GM04504 (cell line): ENCODE data around the gene SOX1.

Experiments used
- DNase-seq: peaks from one replicate; pipeline ENCODE4 v3.0.0-alpha.2; 2012; ENCODE audit warnings: low read depth

Gene SOX1

DNA sequence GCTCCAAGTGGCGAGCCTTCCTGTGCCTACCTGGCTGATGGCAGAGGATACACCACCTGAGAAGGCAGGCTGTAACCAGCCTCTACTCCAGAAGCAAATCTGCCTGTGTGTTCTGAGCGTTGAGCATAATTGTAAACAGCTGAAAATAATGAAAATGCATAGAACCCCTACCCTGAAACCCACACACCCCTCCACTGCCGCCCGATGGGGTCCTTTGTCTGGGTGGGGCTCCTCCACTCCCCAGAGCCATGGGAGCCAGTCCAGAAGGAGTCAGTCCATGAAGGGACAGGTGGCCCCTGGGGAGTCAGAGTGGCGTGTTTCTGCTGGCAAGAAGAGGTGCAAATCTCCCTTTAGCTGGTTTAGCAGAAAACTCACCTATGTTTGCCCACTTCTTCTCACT, 8.0 kb upstream of the SOX1 start:
- no peak for DNase-seq

DNA sequence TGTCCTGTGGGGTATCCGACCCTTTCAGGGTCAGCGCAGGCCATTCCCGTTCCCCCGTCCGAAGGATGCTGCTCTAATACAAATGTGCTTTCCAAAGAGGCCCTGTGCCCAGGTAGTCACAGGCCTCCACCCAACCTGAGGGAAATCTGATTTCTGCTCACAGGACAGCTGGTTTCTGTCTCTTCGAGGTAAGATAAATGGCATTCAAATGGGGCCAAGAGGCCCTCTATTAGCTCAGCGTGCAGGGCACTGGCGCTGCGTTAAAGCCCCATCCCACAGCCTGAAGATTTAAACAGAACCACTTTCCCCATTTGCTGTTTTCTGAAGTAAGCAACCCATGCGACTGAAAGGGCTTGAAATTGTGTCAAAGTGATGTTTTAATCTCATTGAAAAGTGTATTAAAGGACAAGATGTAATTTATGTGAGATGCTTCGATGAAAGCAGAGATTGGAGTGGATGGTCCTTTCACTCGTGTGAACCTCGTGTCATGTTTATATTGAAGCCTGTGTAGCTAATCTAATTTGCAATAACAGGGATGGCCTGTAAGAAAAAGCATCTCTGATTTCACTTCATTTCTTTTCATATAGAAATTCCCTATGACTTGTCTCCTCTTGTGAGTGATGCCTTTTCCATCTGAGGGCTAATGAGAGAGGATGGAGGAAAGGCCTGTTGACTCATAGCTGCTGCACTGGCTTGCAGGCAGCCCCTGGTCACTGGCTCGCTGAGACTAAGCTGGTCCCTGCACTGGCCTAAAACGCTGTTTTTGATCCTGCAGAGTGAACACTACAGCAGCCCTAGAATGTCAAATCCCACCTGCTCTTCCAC, 7.3 kb upstream of the SOX1 start:
- no peak for DNase-seq

DNA sequence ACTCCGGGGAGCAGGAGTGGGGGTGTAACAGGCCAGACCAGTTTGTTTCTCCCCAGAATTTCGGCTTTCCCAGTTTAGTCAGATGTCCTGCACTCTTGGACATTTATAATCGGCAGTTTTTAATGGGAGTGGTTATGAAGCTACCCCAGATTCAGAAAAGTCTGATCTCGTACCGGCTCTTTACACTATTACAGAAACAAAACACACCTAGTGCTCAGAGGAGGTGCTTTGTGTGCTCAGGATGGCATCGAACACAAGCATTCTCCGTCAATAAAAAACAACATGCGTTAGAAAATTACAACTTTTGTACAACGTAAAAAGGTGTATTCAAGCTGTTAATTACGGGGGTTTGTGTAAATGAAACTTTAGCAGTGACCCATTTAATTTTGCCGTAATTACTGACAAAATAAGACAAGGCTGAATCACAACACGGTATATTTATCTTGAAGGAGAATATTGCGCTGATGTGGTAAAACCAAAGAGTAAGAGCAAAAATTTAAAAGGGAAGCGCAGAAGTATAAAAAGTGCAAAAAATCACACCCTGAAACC, 6.6 kb upstream of the SOX1 start:
- no peak for DNase-seq

DNA sequence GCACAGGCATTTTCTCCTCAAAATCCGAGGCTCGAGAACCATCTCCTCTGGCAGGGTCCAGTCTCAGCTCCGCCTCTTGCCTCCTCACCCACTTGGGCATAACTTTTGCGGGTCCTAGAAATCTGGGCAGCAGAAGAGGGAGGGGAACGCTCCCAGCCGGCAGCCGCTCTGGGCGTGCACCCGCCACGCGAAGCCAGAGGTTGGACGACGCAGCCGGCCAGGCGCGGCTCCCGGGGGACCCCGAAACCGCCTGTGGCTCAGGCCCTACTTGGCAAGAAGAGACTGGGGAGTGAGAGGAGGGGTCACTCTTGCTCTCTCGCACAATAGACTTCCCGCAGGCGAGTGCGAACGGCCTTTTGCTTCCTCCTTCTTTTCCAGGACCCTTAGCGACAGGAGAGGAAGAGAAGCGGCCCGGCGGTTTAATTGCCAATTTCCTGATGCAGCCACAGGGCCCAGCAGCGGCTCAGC, 6.0 kb upstream of the SOX1 start:
- DNase-seq = no peak

DNA sequence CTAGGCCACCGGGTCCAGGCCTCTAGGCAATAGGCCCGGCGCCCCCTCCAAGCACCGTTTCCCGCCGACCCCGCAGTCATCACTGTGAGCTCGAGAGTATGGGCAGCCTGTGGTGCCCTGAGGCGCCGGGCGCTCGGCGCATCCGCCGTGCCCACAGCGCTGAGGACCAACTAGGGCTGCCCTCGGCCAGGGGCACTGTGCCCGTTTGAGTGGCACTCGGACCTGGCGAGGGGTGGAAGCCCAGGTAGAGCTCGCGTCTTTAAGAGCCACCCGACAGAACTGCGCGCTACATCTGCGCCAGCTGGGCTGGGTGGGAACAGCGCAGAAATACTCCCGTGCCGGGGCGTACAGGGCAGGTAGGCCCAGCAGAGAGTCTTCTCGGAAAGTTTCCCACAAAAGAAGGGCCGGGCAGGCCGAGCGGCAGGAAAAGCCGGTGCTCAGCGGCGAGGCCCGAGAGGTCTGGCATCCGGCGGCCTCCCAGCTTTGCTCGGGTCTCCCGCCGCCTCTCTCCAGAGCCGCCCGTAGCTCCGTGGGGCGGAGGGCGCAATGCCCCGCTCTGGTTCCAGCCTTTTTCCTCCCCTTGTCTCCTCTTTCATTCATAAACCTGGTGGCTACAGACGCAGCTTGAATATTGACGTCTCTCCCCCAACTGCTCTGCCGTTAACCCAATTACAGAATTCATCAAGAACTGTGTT, 5.4 kb upstream of the SOX1 start:
- no peak for DNase-seq

DNA sequence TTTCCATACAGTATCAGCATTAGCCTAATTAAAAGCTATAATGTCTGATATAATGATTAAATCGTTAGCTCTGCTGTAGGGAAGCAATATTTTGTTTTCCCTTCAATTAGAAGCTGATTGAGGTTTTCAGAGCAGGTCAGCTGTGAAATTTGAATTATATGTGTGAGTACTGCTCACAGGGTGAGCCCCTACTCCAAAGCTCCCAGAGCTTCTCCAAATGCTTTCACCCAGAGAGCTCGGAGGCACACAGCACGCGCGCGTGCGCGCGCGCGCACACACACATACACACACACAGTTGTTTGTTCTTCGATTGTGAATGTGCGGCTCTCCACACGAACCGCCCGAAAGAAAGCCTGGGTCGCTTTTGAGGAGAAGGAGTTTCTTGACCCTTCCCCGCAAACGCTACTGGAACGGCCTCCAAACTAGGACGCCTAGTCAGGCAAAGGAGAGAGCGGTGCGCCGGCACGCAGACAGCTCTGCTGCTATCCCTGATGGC, 4.8 kb upstream of the SOX1 start:
- DNase-seq = no peak

DNA sequence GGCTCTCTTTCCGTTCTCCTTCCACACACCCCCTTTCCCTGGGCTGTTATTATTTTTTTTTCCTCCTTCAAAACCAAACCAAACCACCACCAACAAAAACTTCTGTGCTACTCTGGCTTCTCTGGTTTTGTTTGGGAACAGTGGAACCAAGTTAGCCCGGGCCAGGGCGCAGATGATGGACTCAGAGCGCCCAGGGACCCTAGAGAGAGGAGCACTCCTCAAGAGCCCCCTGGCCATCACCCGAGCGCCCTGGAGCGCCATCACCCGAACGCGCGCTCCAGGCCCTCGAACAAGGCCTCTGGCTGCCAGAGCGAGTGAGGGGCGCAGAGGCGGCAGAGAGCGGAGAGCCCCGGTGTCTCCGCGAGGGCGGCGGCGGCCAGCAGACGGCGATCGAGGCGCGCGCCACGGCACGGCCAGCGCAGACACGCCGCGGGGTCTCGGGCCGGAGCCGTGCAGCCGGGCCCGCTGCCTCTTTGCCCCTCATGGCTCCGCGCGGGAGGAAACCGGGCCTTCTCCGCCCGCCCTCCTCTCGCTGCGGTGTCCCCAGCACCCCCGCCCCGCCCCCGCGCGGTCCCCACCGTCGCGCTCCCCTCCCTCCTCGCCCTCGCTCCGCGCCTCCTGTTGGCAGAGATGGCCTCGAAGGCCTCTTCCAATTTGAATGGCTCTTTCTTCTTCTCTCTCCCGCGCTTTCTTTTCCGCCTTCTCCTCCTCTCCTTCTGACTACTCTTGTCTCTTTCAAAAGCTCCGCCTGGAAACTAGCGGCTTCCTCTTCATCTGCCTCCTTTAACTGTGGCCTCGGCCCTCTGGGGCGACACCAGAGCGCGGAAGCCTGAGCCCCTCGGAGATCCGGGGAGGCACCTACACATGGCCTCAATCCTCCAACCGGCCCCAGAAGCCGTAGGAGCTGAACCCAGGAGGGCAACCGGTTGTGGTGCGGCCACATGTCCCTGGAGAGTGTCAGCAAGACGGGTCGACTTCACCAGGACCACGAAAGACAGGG, 4.1 kb upstream of the SOX1 start:
- DNase-seq = no peak

DNA sequence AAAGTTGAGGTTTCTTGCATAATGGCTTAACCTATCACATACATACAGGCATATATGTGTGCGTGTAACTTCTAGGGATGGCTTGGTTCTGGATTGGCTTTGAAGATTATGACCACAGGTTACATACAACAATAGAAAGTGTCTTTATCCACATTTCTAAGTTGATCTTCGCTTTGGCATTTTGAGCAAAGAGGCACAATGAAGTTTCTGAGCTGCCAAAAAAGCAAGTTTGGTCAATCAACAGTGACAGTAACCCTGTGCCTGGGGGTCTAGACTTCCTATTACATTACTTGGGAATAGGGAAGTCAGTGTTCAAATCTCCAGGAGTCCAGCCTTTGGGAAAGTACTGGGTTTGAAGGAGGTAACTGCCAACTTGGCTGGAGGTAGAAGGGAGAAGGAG, 3.1 kb upstream of the SOX1 start:
- DNase-seq = no peak

DNA sequence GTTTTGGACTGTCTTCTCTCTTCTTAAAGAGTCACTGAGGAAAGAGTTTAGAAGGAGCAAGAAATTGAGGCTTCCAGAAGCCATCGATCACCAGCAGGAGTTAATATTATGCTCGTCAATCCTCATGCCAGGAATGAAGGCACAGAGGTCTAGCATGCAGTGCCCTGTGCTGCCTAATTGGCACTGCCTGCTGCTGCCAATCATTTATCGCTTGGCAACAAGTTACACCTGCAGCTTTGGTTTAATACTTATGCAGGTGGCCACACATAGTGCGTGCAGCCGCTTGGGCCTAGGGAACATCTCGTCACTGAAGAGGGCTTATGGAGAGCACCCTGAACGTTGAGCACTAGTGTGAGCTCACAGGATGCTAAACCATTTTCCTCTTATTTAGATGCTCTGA, 2.7 kb upstream of the SOX1 start:
- no peak for DNase-seq

DNA sequence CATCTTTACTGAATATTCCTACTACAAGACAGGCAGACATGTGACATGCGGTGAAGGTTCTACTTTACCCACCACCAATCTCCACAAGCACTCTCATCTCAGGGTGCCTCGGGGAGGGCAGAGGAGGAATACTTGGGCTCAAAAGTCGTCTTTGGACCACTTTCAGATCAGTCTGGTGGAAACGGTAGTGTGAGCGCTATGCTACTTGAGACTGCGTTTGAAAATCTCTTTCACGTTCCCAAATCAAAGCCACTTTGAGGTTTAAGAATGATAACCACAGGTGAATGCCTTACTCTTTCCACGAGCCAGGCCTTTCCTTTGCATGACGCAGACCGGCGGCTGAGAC, 1.5 kb upstream of the SOX1 start:
- DNase-seq = no peak

DNA sequence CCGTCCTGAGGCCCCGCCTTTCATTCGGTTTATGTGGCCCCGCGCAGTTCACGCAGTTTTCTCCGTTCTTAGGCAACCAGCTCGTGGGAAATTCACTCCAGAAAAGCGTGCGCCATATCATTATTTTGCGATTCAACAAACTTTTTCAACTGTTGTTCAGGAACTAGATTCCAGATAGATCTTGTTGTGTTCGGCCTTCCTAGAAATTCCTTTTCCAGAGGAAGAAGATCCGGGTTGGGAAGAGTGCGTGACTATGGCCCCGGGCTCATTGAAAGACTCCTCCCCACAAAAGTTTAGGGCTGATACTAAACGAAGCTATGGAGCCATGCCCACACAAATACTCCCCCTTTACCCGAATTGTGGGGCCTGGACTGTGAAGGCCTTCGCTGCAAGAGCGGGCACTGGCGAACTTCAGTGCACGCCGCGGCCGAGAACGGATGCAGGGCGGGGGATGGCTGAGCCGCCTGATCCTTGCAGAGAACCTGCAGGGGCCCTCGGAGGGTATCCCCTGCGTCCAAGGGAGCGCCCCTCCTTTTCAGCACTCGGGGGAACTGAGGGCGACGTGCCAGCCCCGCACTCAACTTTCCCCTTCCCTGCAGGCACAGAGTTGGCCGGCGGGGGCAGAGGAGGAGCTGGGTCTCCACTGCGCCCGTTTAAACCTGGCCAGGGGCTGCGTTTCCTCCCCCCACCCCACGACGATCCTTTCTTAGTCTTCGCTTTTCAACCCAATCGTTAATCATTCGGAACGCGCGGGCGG, 904 bp upstream of the SOX1 start:
- no peak for DNase-seq

DNA sequence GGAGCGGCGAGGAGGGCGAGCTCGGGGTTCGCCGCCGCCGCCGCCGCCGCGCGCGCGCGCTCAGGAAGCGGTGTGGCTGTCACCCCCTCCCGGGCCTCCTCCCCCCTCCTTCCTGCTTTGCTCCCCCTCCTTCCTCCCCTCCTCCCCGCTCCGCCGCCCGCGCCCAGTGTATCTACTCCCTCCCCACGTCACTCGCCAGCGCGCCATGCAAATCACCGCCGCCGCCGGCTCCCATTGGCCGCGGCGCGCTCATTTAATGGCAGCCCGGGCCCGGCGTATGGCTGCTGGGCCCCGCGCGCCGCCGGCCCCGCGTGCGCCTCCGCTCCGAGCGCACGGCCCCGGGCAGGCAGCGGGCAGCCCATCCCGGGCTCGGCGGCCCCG, 335 bp upstream of the SOX1 start:
- DNase-seq = no peak

DNA sequence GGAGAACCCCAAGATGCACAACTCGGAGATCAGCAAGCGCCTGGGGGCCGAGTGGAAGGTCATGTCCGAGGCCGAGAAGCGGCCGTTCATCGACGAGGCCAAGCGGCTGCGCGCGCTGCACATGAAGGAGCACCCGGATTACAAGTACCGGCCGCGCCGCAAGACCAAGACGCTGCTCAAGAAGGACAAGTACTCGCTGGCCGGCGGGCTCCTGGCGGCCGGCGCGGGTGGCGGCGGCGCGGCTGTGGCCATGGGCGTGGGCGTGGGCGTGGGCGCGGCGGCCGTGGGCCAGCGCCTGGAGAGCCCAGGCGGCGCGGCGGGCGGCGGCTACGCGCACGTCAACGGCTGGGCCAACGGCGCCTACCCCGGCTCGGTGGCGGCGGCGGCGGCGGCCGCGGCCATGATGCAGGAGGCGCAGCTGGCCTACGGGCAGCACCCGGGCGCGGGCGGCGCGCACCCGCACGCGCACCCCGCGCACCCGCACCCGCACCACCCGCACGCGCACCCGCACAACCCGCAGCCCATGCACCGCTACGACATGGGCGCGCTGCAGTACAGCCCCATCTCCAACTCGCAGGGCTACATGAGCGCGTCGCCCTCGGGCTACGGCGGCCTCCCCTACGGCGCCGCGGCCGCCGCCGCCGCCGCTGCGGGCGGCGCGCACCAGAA, 1.1 kb downstream of the SOX1 start:
- no peak for DNase-seq

DNA sequence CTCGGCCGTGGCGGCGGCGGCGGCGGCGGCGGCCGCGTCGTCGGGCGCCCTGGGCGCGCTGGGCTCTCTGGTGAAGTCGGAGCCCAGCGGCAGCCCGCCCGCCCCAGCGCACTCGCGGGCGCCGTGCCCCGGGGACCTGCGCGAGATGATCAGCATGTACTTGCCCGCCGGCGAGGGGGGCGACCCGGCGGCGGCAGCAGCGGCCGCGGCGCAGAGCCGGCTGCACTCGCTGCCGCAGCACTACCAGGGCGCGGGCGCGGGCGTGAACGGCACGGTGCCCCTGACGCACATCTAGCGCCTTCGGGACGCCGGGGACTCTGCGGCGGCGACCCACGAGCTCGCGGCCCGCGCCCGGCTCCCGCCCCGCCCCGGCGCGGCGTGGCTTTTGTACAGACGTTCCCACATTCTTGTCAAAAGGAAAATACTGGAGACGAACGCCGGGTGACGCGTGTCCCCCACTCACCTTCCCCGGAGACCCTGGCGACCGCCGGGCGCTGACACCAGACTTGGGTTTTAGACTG, 1.7 kb downstream of the SOX1 start:
- DNase-seq = no peak

DNA sequence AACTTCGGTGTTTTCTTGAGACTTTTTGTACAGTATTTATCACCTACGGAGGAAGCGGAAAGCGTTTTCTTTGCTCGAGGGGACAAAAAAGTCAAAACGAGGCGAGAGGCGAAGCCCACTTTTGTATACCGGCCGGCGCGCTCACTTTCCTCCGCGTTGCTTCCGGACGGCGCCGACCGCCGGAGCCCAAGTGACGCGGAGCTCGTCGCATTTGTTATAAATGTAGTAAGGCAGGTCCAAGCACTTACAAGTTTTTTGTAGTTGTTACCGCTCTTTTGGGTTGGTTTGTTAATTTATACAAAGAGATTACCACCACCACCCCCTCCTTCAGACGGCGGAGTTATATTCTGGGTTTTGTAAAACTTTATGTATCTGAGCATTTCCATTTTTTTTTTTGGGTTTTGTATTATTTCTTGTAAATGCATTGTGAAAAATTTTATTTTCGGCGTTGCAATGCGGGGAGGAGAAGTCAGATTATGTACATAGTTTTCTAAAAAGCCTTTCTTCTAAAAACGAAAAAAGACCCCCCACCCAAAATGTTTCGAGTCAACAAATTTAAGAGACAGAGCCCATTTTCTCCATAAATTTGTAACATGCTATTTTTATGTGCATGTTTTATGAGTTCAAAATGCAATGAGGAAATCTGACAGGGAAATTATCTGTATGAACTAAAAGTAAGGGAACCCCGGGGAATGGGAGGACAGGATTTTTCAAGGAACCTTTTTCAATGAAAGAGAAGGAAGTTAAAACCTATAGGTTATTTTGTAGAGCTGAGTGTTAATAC, 2.3 kb downstream of the SOX1 start:
- no peak for DNase-seq

DNA sequence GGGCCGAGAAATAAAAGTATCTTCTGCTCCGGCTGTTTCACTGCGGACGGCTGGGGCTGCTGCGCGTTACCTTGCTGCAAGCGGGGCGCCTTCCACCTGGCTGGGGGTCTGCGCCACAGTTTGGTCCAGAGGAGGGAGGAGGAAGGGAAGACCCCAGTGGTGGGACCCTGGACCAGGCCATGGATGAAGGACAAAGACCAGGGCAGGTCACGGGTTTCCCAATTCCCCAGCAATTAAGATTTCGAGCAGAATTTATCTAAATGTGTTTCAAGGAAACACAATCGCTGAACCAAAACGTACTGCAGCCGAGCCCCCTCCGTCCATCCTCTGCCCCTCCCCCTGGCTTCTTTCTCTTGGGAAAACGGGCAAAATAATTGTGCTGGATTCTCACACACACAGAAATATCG, 2.9 kb downstream of the SOX1 start:
- DNase-seq = no peak

DNA sequence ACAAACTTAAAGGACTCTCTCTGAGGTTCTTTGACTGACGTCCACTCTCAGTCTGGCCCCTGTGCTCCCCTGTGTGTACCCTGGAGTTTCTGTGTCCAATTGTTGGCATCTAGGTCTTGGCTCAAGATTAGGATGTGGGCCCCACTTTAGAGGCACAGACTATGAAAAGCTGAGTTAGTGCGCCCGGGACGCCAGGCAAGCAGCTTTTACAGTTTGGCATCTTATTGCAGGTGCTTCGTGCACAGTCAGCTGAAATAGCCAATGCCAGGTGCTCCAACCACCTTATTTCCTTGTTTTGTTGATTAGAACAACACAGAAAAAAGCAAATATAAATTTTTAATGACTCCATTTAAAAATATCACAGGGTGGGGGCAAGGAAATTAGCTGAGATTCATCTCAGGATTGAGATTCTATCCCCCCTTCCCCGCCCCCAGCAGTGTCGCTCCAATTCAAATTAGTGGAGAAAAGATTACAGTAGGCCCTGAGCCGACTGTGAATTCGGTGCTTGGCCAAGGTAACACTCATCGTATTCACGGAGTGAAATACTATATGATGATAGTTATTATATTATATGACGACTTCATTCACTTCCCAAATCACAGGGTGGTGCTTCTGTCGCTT, 4.3 kb downstream of the SOX1 start:
- DNase-seq = no peak

DNA sequence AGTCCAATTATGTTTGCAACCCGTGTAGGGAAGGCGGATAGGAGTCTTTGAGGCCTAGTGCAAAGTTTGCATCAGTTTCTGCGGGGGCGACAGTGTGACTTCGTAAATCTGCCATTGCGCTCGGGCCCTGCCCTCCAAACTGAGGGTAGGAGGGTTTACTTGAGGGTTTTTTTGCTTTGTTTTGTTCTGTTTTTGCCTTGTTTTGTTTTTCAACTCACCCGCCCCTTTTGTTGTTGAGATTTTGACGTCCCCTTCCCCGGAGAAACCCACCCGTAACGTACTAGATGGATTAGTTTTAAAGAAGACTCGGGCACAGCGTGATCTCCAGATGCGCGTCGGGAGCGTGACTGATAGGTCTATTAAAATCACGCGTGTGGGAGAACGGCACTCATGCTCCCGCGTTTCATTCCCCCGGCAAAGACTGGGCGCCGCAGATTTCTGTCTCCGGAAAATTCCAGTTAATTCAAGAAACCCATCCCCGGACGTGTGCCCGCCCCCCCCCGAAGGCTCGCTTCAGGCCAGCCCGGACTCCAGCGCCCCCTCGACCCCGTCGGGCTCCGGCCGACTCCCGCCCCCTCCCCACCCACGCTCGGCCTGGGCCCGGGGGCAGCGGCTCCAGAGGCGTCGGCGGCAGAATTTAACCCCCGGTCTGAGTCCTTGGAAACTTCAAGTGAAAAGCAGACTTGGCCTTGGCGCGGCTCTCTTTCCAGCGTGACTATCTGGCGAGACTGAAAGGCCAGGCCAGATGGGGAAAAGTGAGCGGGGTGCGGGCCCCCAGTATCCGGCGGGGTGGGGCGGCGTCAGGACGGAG, 5.0 kb downstream of the SOX1 start:
- no peak for DNase-seq
